Chondrocyte (in vitro differentiated cells): ENCODE data around the gene GPATCH4. TPM values are rescaled to one million over a fixed set of nuclear protein-coding genes. Genes with fewer than 3 reads are reported as not detected.

Source experiments
- DNase-seq: peaks from one replicate; pipeline ENCODE4 v3.0.0; 2021; ENCODE audit warnings: mixed read lengths, low spot score
- H3K27ac Mint-ChIP-seq: one replicate; pipeline ENCODE4 v1.8.0; 2021; ENCODE audit warnings: mild to moderate bottlenecking, moderate library complexity, mixed read lengths; ENCODE audit not compliant: unreplicated experiment
- H3K27me3 Mint-ChIP-seq: 2 replicates; pipeline ENCODE4 v1.8.0; 2021; ENCODE audit warnings: low read depth, mixed read lengths
- H3K36me3 Mint-ChIP-seq: 2 replicates; pipeline ENCODE4 v1.8.0; 2021; ENCODE audit warnings: low read depth, mixed read lengths
- H3K4me1 Mint-ChIP-seq: 2 replicates; pipeline ENCODE4 v1.8.0; 2021; ENCODE audit warnings: low read depth, mild to moderate bottlenecking, mixed read lengths
- H3K4me3 Mint-ChIP-seq: one replicate; pipeline ENCODE4 v1.8.0; 2021; ENCODE audit warnings: mild to moderate bottlenecking, moderate library complexity, mixed read lengths; ENCODE audit not compliant: unreplicated experiment
- H3K9me3 Mint-ChIP-seq: 2 replicates; pipeline ENCODE4 v1.8.0; 2021; ENCODE audit warnings: low read depth, mixed read lengths
- total RNA-seq: library from RNA; stranded (reverse); gene quantifications from 3 replicates; pipeline ENCODE4 v1.2.1, GENCODE V29; 2021
- TF ChIP-seq, protein P1 (sequence below): fragments of 200-600 bp; sonication (generic); IDR thresholded peaks from 2 replicates; pipeline ENCODE4 v1.5.0; 2021; ENCODE audit warnings: antibody characterized with exemption, mild to moderate bottlenecking, moderate library complexity

Gene GPATCH4
- total RNA-seq, 1 donor from 2014 or later, result 16.4 TPM

DNA sequence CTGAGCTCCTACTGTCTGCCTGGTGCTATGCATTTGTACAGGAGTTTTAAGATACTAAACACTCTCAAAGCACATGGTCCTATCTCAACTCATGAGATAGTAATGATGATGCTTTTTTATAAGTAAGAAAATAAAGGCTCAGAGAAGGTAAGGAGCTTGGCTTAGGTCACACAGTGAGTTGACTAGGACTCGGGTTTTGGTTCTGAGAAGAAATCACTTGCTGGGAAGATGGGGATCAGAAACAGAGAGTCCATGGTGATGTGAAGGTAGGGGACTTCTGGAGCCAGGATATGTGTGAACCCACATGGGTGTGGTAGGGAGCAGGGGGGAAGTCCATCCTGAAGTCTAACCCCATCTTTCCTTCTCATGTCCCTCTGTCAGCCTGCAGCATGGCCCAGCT, 44.4 kb upstream of the GPATCH4 start:
- H3K36me3 Mint-ChIP-seq, result peaks cover 2% of the 10 kb centered on the region
- H3K4me1 Mint-ChIP-seq, result peaks cover 11% of the 10 kb centered on the region
- H3K27ac Mint-ChIP-seq, result no peak overlapping the region
- no peak for DNase-seq
- TF ChIP-seq, protein P1, sequence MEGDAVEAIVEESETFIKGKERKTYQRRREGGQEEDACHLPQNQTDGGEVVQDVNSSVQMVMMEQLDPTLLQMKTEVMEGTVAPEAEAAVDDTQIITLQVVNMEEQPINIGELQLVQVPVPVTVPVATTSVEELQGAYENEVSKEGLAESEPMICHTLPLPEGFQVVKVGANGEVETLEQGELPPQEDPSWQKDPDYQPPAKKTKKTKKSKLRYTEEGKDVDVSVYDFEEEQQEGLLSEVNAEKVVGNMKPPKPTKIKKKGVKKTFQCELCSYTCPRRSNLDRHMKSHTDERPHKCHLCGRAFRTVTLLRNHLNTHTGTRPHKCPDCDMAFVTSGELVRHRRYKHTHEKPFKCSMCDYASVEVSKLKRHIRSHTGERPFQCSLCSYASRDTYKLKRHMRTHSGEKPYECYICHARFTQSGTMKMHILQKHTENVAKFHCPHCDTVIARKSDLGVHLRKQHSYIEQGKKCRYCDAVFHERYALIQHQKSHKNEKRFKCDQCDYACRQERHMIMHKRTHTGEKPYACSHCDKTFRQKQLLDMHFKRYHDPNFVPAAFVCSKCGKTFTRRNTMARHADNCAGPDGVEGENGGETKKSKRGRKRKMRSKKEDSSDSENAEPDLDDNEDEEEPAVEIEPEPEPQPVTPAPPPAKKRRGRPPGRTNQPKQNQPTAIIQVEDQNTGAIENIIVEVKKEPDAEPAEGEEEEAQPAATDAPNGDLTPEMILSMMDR, result no peak
- H3K9me3 Mint-ChIP-seq, result no peaks in the 10 kb centered on the region
- peaks cover 67% of the 10 kb centered on the region for H3K27me3 Mint-ChIP-seq
- no peak overlapping the region for H3K4me3 Mint-ChIP-seq

GRCh38 chr1:156645056-156645455, 43.8 kb upstream of the GPATCH4 start:
- Mint-ChIP-seq H3K9me3 (no peaks in the 10 kb centered on the region), H3K27ac (no peak overlapping the region), H3K4me3 (no peak overlapping the region), H3K36me3 (peaks cover 2% of the 10 kb centered on the region), H3K4me1 (peaks cover 11% of the 10 kb centered on the region), H3K27me3 (peaks cover 61% of the 10 kb centered on the region)
- no peak for DNase-seq
- TF ChIP-seq, protein P1, result no peak

- no peak overlapping the region for H3K4me3 Mint-ChIP-seq
- peaks cover 2% of the 10 kb centered on the region for H3K36me3 Mint-ChIP-seq
- peaks cover 62% of the 10 kb centered on the region for H3K27me3 Mint-ChIP-seq
- H3K4me1 Mint-ChIP-seq, result peaks cover 16% of the 10 kb centered on the region
- no peak overlapping the region for H3K27ac Mint-ChIP-seq
- DNase-seq, result no peak
- TF ChIP-seq, protein P1, result no peak
- H3K9me3 Mint-ChIP-seq, result no peaks in the 10 kb centered on the region
Observed at GRCh38 chr1:156644640-156645039, 43.4 kb upstream of the GPATCH4 start.

DNA sequence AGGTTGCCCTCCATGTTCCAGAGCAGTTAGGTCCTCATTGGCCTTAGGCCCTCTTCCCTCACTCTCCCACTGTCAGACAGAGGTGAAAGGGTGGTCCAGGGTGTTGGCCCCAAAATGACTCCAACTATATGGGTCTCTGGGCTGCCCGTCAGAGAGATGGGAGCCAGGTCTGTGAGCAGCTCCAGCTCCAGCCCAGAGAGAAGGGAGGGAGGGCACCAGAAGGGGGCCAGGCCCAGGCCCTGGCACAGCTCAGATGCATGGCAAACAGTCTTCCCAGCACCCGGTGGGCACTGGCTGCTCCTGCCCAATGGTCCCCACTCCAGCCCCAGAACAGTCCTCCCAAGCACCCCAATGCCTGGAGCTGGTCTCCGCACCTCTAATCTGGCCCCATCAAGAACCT, 42.9 kb upstream of the GPATCH4 start:
- peak overlapping the region; percentile 50 for H3K27ac Mint-ChIP-seq
- no peak for DNase-seq
- TF ChIP-seq, protein P1, result no peak
- peaks cover 67% of the 10 kb centered on the region for H3K27me3 Mint-ChIP-seq
- peaks cover 20% of the 10 kb centered on the region for H3K4me1 Mint-ChIP-seq
- H3K4me3 Mint-ChIP-seq, result no peak overlapping the region
- H3K36me3 Mint-ChIP-seq, result peaks cover 2% of the 10 kb centered on the region
- H3K9me3 Mint-ChIP-seq, result no peaks in the 10 kb centered on the region

DNA sequence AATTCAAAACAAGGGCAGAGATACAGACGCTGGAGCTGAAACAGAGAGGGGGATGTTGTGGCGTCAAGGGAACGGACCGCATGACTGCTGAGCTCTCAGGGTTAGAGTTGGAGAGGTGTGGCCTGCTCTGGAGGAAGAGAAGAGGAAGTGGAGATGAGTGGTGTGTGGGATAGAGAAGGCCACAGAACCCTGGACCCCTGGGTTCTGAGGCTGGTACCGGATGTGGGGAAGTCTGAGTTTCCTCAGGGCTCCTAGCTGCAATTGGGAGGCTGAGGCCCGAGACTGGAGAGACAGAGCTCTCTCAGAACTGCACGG, 42.5 kb upstream of the GPATCH4 start:
- Mint-ChIP-seq H3K4me1 (peaks cover 23% of the 10 kb centered on the region), H3K9me3 (no peaks in the 10 kb centered on the region), H3K4me3 (no peak overlapping the region), H3K27ac (no peak overlapping the region), H3K36me3 (peaks cover 2% of the 10 kb centered on the region), H3K27me3 (peaks cover 67% of the 10 kb centered on the region)
- TF ChIP-seq, protein P1, result no peak
- DNase-seq, result no peak
